GM03348 (cell line): ENCODE data around the gene BTBD19.
"Not testable (repeated sequence)": the region's sequence is repeated elsewhere in the genome, so short reads cannot be mapped to it uniquely, and the experiment has no call there.

Source experiments
- DNase-seq: peaks from one replicate; pipeline ENCODE4 v3.0.0; 2012; ENCODE audit warnings: low spot score

The BTBD19 gene

GRCh38 chr1:44828003-44828651 is 19.8 kb downstream of the BTBD19 start:
- no peak for DNase-seq

GRCh38 chr1:44828841-44829440 is 20.6 kb downstream of the BTBD19 start:
- DNase-seq, result no peak

- DNase-seq, result no peak
These were observed 21.4 kb downstream of the BTBD19 start for GRCh38 chr1:44829506-44830384.

GRCh38 chr1:44830900-44831304 is 22.6 kb downstream of the BTBD19 start:
- no peak for DNase-seq

- DNase-seq, result no peak
These were observed 23.2 kb downstream of the BTBD19 start for GRCh38 chr1:44831516-44831915.

GRCh38 chr1:44832056-44832705 is 23.9 kb downstream of the BTBD19 start:
- no peak for DNase-seq

GRCh38 chr1:44834328-44834727 is 26.0 kb downstream of the BTBD19 start:
- DNase-seq, result no peak

GRCh38 chr1:44835738-44836675 is 27.7 kb downstream of the BTBD19 start:
- peak; percentile 85 for DNase-seq

- DNase-seq, result not testable (repeated sequence)
These were observed 30.0 kb downstream of the BTBD19 start for GRCh38 chr1:44838294-44838693.

GRCh38 chr1:44839576-44839975 is 31.3 kb downstream of the BTBD19 start:
- no peak for DNase-seq

GRCh38 chr1:44842486-44842861 is 34.2 kb downstream of the BTBD19 start:
- no peak for DNase-seq

GRCh38 chr1:44842862-44843655 is 34.7 kb downstream of the BTBD19 start, which contains the start of gene PTCH2:
Gene PTCH2, minus strand, starts transcription at chr1:44843253. Its CDS starts 321 bp downstream, at chr1:44842932.
- peak; percentile 92 for DNase-seq

- no peak for DNase-seq
These were observed 38.7 kb downstream of the BTBD19 start for GRCh38 chr1:44846985-44847384.

- no peak for DNase-seq
These were observed 39.5 kb downstream of the BTBD19 start for GRCh38 chr1:44847845-44848244.

- no peak for DNase-seq
These were observed 40.3 kb downstream of the BTBD19 start for GRCh38 chr1:44848456-44849181.

- DNase-seq, result no peak
These were observed 41.3 kb downstream of the BTBD19 start for GRCh38 chr1:44849575-44850132.

- DNase-seq, result no peak
These were observed 43.0 kb downstream of the BTBD19 start for GRCh38 chr1:44851308-44851707.

- DNase-seq, result no peak
These were observed 44.9 kb downstream of the BTBD19 start for GRCh38 chr1:44853201-44853600.

- DNase-seq, result no peak
These were observed 46.6 kb downstream of the BTBD19 start for GRCh38 chr1:44854970-44855369.
